Mucosa of stomach (tissue), 1 donor: ENCODE measurements around the gene RGS7.

Source experiments
- H3K27me3 ChIP-seq: one replicate; pipeline ENCODE4 v1.7.0; 2013; ENCODE audit warnings: mild to moderate bottlenecking, low read length; ENCODE audit not compliant: control insufficient read depth, insufficient read depth
- H3K36me3 ChIP-seq: one replicate; pipeline ENCODE4 v1.7.0; 2013; ENCODE audit warnings: low read length; ENCODE audit not compliant: control insufficient read depth, insufficient read depth
- H3K4me1 ChIP-seq: one replicate; pipeline ENCODE4 v1.7.0; 2013; ENCODE audit warnings: mild to moderate bottlenecking, low read length; ENCODE audit not compliant: control insufficient read depth, insufficient read depth
- H3K4me3 ChIP-seq: one replicate; pipeline ENCODE4 v1.7.0; 2013; ENCODE audit warnings: low read length
- H3K9ac ChIP-seq: one replicate; pipeline ENCODE4 v1.7.0; 2013; ENCODE audit warnings: mild to moderate bottlenecking, low read length, moderate library complexity
- H3K9me3 ChIP-seq: one replicate; pipeline ENCODE4 v1.7.0; 2013; ENCODE audit warnings: mild to moderate bottlenecking, low read length, moderate library complexity; ENCODE audit not compliant: control insufficient read depth
- donor health status: Pancreatic carcinoma.

Gene RGS7

GRCh38 chr1:241356519-241357365 is at the start of gene RGS7:
RGS7 (minus strand) TSS chr1:241357205.
- H3K36me3 ChIP-seq: no peaks in the 10 kb centered on the region
- no peak within 1 kb of the TSS for H3K4me3 ChIP-seq
- H3K9ac ChIP-seq: no peak within 1 kb of the TSS
- peaks cover 25% of the 10 kb centered on the region for H3K27me3 ChIP-seq
- no peaks in the 10 kb centered on the region for H3K4me1 ChIP-seq
- no peaks in the 10 kb centered on the region for H3K9me3 ChIP-seq

- no peak overlapping the region for H3K4me3 ChIP-seq
- H3K27me3 ChIP-seq: no peaks in the 10 kb centered on the region
- H3K4me1 ChIP-seq: no peaks in the 10 kb centered on the region
- no peaks in the 10 kb centered on the region for H3K9me3 ChIP-seq
- no peak overlapping the region for H3K9ac ChIP-seq
- H3K36me3 ChIP-seq: no peaks in the 10 kb centered on the region
Observed at GRCh38 chr1:241406421-241406820, 49.4 kb upstream of the RGS7 start.

GRCh38 chr1:241401156-241401555 is 44.2 kb upstream of the RGS7 start:
- Histone ChIP-seq H3K4me3 (no peak overlapping the region), H3K9me3 (no peaks in the 10 kb centered on the region), H3K36me3 (no peaks in the 10 kb centered on the region), H3K4me1 (no peaks in the 10 kb centered on the region), H3K27me3 (no peaks in the 10 kb centered on the region), H3K9ac (no peak overlapping the region)

- no peaks in the 10 kb centered on the region for H3K36me3 ChIP-seq
- H3K9me3 ChIP-seq: no peaks in the 10 kb centered on the region
- no peaks in the 10 kb centered on the region for H3K4me1 ChIP-seq
- no peak overlapping the region for H3K9ac ChIP-seq
- no peaks in the 10 kb centered on the region for H3K27me3 ChIP-seq
- H3K4me3 ChIP-seq: no peak overlapping the region
Observed at GRCh38 chr1:241396747-241397681, 40.0 kb upstream of the RGS7 start.

GRCh38 chr1:241391926-241392710 is 35.1 kb upstream of the RGS7 start:
- no peaks in the 10 kb centered on the region for H3K36me3 ChIP-seq
- H3K27me3 ChIP-seq: no peaks in the 10 kb centered on the region
- no peak overlapping the region for H3K4me3 ChIP-seq
- H3K4me1 ChIP-seq: no peaks in the 10 kb centered on the region
- no peak overlapping the region for H3K9ac ChIP-seq
- H3K9me3 ChIP-seq: no peaks in the 10 kb centered on the region

- no peak overlapping the region for H3K9ac ChIP-seq
- H3K36me3 ChIP-seq: no peaks in the 10 kb centered on the region
- no peaks in the 10 kb centered on the region for H3K9me3 ChIP-seq
- no peaks in the 10 kb centered on the region for H3K27me3 ChIP-seq
- H3K4me3 ChIP-seq: no peak overlapping the region
- H3K4me1 ChIP-seq: no peaks in the 10 kb centered on the region
Observed at GRCh38 chr1:241390526-241390925, 33.5 kb upstream of the RGS7 start.

- Histone ChIP-seq H3K27me3 (no peaks in the 10 kb centered on the region), H3K4me3 (no peak overlapping the region), H3K4me1 (no peaks in the 10 kb centered on the region), H3K9ac (no peak overlapping the region), H3K9me3 (no peaks in the 10 kb centered on the region), H3K36me3 (no peaks in the 10 kb centered on the region)
Observed at GRCh38 chr1:241389400-241389799, 32.4 kb upstream of the RGS7 start.

GRCh38 chr1:241387216-241387615 is 30.2 kb upstream of the RGS7 start:
- no peak overlapping the region for H3K9ac ChIP-seq
- no peaks in the 10 kb centered on the region for H3K36me3 ChIP-seq
- H3K27me3 ChIP-seq: no peaks in the 10 kb centered on the region
- no peak overlapping the region for H3K4me3 ChIP-seq
- no peaks in the 10 kb centered on the region for H3K9me3 ChIP-seq
- no peaks in the 10 kb centered on the region for H3K4me1 ChIP-seq

- Histone ChIP-seq H3K36me3 (no peaks in the 10 kb centered on the region), H3K4me3 (no peak overlapping the region), H3K4me1 (no peaks in the 10 kb centered on the region), H3K27me3 (no peaks in the 10 kb centered on the region), H3K9ac (no peak overlapping the region), H3K9me3 (no peaks in the 10 kb centered on the region)
Observed at GRCh38 chr1:241376701-241377100, 19.7 kb upstream of the RGS7 start.

GRCh38 chr1:241375886-241376285 is 18.9 kb upstream of the RGS7 start:
- no peaks in the 10 kb centered on the region for H3K27me3 ChIP-seq
- H3K4me1 ChIP-seq: no peaks in the 10 kb centered on the region
- H3K9me3 ChIP-seq: no peaks in the 10 kb centered on the region
- no peaks in the 10 kb centered on the region for H3K36me3 ChIP-seq
- no peak overlapping the region for H3K4me3 ChIP-seq
- H3K9ac ChIP-seq: no peak overlapping the region

- no peaks in the 10 kb centered on the region for H3K9me3 ChIP-seq
- no peak overlapping the region for H3K9ac ChIP-seq
- no peaks in the 10 kb centered on the region for H3K27me3 ChIP-seq
- H3K4me1 ChIP-seq: no peaks in the 10 kb centered on the region
- no peak overlapping the region for H3K4me3 ChIP-seq
- no peaks in the 10 kb centered on the region for H3K36me3 ChIP-seq
Observed at GRCh38 chr1:241366196-241366595, 9.2 kb upstream of the RGS7 start.
